Lung microvascular endothelial cell (primary cell): Measurements from ENCODE around the gene DNAJA2. TPM values are rescaled to one million over a fixed set of nuclear protein-coding genes. Genes with fewer than 3 reads are reported as not detected.
"Not testable (repeated sequence)": the region's sequence is repeated elsewhere in the genome, so short reads cannot be mapped to it uniquely, and the experiment has no call there.

Experiments
- DNase-seq, 2 donors: peaks; one replicate each; pipeline versions ENCODE4 v3.0.0 to v3.0.0-alpha.2; 2010; ENCODE audit warnings: low read depth in 2 of 2
- total RNA-seq: library from RNA; depleted of rRNA; stranded (reverse); fragments of >200 nt; gene quantifications from 2 replicates; pipeline ENCODE4 v1.2.1, GENCODE V29; 2014

Gene DNAJA2
- 49.7 and 58.9 TPM in 2 replicates for total RNA-seq

DNA sequence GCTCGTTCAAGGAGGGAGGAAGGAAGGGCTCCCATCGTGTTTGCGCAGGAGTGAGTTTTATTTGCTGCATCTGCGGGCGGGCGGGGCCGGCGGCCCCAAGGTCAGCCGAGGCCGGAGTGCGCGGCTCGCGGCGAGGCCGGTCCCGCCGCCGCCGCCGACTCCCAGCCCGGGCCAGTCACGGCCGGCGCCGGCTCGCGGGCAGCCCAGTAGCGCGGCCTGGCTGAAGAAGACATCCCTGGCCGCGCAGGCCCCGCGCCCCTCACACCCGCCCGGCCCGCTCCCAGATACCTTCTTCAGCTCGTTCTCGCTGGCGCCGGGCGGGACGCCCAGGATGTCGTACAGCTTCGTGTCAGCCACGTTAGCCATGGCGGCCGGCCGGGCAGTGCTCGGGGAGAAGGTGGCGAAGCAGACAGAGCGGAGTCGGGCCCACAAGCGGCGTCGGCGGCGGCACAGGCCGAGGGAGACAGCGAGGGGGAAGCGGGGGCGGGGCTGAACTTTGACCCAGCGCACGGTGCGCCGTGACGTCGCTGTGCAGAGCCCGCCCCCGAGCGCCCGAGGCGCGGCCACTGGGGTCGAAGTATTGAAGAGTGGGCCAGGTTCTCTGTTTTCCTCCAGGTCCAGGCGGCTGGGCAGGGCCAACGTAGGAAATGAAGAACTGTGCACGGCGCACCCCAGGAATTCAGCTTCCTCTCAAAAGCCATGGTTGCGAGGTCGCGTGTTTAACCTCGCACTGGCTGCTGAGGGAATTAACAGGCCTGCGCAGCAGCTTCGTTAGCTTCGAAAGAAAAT, at the start of gene DNAJA2:
DNAJA2 (minus strand) TSS at position 468 of the 789 bp plus-strand sequence; CDS start at position 366, 102 bp downstream.
- DNase-seq: peak; percentile 90 to 94

DNA sequence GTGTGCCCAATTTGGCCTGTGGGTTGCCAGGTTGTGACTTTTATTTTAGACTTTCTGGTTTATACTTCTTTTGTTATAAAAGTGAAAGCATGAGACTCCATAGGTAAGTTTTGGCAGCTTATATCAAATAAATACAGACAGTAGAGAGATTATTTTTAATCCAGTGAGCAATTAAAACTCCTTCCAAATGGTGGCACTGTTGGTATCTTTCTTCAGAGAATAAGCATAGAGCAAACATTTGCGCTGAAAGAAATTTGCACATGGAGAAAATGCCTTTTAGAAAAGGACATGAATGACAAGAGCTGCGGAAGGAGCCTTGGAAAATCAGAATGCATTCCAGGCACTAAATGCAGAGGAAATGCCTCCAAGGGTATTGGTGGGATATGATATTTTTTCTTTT, 46.1 kb upstream of the DNAJA2 start:
- peak; percentile 11 to 44 for DNase-seq

DNA sequence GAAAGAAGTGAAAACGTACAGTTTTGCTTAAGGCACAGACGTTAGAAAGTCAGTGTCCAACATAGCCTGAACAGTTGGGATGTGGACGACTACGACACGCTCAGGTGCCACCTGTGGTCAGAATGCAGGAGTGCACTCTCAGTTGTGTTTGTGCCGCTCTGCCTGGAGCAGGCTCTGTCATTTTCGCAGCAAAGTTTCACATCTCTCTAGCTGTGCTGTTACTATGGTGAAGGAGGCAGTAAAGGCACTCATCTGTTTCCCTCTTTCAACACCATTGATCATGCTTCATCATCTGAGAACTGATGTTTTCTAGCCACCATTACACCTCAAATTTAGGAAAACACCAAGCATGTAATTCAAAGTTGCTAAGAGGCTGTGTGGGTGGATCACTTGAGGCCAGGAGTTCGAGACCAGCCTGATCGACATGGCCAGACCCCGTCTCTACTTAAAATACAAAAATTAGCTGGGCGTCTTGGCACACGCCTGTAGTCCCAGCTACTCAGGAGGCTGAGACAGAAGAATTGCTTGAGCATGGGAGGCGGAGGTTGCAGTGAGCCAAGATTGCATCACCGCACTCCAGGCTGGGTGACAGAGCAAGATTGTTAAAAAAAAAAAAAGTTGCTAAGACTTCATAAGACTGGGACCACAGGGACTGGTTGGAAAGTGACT, 44.9 kb upstream of the DNAJA2 start:
- DNase-seq: peak; percentile 16 to 69

DNA sequence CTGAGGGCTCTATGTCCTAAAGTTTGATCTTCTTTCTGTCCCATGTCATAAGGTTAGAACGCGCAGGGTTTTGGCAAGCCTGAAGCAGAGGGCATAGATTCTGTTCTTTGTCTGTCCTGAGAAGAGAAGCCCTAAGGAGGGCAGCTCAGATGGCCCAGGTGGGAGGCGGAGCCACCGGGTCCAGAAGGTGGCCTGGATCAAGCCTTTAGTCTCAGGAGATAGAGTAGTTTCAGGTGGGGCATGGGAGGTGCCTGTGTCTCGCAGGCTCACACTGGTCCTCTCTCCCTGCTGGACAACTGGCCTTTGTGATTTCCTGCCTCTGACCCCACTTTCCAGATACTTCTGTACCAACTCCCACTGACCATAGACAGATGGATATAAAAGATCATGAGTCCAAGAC, 44.2 kb upstream of the DNAJA2 start:
- no peak for DNase-seq

DNA sequence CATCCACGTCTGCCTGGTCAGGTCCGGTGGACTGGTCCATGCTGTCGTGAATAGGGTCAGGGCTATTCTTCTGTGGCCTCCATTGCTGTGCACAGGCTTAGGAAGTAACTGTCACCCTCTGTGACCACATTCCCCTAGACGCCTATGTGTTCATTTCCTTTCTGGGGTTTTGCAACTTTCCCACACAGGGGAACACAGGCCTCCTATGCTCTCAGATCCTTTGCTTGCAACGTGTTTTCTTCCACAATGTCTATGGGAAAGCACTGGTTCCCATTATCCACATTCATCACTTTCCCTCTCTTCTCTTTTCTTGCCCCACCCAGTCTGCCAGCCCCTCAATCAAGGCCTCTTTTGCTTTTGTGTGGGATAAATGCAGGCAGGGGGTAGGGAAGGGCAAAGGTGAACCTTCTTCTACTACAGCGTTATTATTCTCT, 43.2 kb upstream of the DNAJA2 start:
- peak in 1 of 2 donors; percentile 41 for DNase-seq

DNA sequence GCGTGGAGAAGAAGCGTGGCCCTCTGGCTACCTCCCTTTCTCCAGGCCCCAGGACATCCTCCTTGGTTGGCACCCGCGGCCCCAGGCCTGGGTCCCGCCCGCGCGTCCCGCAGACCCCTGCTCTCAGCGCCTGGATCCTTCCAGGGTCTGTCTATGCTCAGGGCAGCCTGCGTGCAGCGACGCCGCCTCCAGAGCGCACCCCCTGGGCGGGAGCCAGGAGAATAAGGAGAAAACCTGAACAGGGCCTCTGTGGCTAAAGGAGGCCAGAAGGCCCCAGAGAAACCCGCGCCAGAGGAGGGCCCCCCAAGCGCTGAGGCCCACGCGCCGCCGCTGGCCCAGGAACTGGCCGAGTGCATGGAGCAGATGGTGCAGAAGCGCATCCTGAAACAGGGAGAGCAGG, 40.4 kb upstream of the DNAJA2 start:
- DNase-seq: no peak

DNA sequence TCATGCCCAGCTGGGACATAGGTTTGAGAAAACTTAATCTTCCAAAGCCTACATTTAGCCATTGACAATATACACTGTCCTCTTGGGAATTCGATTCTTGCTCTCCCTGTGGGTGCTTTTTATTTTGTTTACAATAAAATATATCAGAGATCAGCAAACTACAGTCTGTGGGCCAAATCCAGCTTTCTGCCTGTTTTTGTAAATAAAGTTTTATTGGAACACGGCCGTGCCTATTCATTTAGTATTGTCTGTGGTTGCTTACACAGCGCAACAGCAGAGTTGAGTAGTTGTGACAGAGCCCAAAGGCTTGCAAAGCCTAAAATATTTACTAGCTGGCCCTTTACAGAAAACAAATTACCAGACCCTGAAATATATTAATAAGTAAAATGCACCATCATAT, 39.7 kb upstream of the DNAJA2 start:
- no peak for DNase-seq

DNA sequence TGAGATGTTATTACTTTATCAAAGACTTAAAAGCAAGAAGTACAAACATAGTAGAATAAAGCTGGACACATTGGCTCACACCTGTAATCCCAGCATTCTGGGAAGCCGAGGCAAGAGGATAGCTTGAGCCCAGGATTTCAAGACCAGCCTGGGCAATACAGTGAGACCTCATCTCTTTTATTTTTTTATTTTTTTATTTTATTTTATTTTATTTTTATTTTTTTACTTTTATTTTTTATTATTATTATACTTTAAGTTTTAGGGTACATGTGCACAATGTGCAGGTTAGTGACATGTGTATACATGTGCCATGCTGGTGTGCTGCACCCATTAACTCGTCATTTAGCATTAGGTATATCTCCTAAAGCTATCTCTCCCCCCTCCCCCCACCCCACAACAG, 37.3 kb upstream of the DNAJA2 start:
- DNase-seq: not testable (repeated sequence)

DNA sequence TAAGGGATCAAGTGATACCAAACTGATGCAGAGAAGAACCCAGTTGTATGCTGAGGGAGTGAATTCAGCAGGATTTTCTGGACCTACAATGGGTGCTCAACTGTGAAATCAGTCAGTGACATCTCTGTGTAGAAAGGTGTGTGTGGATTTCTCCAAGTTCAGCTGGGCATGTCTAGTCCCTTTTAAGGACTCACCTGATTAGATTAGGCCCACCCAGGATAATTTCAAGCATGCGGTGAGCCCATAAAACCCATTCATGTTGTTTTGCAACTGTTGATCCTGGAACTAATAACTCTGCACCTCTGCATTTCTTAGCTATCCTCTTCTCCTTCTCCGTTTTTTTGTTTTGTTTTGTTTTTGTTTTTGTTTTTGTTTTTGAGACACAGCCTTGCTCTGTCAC, 35.1 kb upstream of the DNAJA2 start:
- no peak for DNase-seq

DNA sequence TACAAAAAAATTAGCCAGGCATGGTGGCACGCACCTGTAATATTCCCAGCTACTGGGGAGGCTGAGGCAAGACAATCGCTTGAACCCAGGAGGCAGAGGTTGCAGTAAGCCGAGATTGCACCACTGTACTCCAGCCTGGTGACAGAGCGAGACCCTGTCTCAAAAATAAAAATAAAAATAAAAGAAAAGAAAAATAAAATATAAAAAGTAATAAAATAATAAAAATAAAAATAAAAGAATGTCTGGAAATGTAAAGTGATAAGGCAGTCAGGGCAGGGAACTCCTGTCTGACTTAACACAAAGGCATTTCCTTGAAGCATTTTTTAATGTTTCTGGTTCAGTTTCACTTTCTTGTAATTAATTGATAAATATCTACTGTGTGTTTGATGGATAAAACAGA, 34.7 kb upstream of the DNAJA2 start:
- DNase-seq: peak in 1 of 2 donors; percentile 34

DNA sequence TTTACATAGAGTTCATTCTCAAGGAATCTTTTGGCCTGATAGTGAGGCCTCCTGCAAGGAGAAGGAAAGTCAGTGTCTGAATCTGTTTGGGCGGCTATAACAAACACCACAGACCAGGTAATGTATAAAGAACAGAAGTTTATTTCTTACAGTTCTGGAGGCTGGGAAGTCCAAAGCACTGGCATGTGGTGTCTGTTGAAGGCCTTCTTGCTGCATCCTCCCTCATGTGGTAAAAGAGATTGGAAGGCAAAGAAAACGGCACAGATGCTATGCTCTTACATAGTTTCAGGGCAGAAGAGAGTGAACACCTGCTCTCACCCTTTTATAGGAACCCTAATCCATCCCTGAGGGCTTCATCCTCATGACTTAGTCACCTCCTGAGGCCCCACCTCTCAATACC, 31.2 kb upstream of the DNAJA2 start:
- no peak for DNase-seq

DNA sequence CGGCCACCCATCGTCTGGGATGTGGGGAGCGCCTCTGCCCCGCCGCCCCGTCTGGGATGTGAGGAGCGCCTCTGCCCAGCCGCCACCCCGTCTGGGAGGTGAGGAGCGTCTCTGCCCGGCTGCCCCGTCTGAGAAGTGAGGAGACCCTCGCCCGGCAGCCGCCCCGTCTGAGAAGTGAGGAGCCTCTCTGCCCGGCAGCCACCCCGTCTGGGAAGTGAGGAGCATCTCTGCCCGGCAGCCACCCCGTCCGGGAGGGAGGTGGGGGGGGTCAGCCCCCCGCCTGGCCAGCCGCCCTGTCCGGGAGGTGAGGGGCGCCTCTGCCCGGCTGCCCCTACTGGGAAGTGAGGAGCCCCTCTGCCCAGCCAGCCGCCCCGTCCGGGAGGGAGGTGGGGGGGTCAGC, 26.6 kb upstream of the DNAJA2 start:
- not testable (repeated sequence) for DNase-seq

DNA sequence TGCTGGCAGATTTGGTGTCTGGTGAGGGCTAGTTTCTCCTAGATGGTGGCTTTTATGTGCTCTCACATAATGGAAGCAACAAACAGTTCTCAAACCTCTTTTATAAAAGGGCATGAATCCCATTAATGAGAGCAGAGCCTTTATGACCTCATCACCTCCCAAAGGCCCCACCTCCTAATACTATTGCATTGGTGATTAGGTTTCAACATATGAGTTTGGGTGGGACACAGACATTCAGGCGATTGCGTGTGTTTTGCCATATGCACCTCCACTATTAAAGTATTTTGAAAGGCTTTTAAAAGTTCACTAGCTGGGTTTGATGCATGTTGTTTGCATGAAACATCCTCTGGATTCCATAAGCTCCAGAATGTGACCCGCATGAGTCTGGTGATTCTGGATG, 24.4 kb upstream of the DNAJA2 start:
- DNase-seq: no peak

DNA sequence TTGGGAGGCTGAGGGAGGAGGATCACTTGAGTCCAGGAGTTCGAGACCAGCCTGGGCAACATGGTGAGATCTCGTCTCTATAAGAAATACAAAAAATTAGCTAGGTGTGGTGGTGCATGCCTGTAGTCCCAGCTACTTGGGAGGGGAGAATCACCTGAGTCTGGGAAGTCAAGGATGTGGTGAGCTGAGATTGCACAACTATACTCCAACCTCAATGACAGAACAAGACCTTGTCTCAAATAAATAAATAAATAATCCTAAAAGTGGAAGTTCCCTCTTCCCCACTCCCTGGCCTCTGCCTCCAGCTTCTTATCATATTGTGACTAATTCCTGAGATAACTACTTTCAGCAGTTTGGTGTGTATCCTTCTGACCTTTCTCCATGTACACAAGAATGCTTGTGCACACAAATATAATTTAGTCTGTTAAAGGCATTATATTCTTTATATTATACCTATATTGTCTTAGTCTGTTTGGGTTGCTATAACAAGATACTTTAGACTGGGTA, 23.5 kb upstream of the DNAJA2 start:
- no peak for DNase-seq

DNA sequence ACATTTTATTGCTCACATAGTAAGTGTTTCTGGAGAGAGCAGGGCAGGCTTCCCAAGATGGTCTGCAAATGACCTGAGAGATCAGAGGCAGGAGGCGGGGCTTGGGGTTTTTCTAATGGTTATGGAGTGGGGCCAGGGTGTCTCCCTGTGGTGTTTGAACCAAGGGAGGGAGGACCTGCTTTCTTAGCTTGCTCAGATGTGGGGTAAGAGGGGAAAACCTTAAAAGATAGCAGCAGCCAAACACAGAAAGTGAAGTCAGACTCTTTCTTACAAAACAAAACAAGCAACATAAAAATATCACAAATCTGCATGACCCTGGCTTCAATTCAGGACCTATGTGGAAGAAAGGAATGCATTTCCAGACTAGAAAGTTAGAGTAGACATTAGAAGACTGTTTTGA, 22.9 kb upstream of the DNAJA2 start:
- DNase-seq: no peak

DNA sequence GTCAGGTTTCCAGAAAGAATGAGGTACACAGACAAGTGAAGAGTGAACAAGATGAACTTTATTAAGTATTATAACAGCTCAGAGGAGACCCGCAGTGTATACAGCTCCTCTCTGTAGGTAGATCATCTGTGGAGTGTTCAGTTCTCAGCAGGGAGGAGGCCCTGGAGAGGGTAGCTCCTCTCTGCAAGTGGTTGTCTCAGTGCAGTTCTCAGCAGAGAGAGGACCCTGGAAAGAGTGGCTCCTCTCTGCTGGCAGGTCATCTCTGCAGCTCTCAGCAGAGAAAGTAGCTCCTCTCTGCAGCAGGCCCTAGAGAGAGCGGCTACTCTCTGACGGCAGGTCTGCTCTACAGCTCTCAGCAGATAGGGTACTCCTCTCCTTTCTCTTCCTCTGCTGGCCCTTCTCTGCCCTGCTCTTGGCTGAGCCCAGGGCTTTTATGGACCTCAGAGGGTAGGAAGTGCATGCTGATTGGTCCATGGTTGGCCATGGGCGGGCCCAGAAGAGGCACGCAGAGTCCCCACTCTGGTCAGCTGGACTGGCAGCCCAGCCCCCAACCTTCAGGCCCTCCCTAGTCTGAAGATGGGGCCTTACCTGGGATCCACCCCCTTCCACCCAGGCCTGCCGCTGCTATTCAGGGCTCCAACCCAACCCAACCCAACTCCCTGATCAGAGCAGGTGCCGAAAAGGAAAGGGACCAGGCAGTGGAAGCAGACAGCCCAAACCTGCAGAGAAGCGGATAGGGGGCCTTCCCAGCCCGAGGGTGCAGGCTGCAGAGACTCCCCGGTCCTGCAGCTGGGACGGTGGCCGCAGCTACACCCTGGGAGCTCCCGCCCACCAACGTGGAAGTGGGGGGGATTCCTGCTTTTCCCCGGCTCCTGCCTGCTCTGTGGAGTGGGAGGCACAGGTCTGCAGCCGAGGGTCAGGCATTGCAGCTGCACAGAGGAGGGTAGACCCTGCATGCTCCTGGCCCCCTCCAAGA, 18.5 kb upstream of the DNAJA2 start:
- DNase-seq: no peak

DNA sequence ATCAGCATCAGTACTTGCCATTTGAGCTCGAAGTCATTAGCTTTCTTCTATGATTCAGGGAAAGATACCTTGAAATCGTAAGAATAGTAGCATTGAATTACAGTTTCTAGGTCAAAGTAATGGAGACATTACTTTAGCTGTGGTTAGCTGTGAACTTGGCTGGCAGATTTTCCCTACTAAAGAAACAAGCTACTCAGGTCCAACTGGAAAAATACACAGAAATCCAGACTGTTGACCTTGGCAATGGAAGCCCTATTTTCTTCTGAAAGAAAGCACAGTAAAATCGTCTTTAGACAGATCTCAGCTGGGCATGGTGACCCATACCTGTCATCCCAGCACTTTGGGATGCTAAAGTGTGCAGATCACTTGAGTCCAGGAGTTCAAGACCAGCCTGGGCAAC, 13.4 kb upstream of the DNAJA2 start:
- peak in 1 of 2 donors; percentile 5 for DNase-seq

DNA sequence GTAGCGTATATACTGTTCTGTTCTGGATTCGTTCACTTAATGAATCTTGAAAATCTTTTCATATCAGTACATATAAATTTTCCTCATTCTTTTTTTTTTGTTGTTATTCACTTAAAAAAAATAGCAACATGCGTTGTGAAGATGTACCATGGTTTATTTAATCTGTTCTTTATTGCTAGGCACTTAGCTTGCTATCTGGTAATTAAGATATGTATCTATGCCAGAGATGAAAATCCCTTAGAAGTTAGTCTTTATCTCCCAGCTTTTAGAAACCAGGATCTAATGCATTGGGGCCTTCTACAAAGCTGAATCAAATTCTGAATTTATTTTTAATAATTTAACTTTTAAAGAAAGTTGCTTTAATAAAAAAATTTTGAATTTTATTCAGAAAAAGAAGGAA, 13.0 kb upstream of the DNAJA2 start:
- DNase-seq: no peak

DNA sequence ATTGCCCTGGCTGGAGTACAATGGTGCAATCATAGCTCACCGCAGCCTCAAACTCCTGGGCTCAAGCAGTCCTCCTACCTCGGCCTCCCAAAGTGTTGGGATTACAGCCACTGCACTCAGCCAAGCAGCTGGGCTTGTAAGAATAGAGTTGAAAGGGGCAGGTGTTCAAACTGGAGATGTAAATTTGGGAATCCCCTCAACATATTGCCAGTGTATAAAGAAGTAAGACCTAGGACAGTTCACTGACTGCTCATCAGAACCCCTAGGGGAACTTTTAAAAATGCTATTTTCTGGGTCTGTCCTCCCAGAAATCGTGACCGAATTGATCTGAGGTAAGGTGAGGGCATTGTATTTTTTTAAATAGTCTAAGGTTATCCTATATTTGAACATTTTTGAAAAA, 8.9 kb upstream of the DNAJA2 start:
- no peak for DNase-seq

DNA sequence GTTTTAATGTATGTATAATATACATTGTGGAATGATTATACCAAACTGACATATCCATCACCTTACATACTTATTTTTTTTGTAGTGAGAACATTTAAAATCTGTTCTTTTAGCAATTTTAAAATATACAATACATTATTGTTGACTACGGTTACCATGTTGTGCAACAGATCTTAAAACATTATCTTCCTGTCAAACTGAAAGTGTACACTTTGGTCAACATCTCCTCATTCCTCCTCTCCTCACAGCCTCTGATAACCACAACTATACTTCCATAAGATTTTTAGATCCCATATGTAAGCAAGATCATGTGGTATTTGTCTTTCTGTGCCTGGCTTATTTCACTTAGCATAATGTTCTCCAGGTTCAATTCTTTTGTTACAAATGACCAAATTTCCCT, 7.5 kb upstream of the DNAJA2 start:
- DNase-seq: no peak

DNA sequence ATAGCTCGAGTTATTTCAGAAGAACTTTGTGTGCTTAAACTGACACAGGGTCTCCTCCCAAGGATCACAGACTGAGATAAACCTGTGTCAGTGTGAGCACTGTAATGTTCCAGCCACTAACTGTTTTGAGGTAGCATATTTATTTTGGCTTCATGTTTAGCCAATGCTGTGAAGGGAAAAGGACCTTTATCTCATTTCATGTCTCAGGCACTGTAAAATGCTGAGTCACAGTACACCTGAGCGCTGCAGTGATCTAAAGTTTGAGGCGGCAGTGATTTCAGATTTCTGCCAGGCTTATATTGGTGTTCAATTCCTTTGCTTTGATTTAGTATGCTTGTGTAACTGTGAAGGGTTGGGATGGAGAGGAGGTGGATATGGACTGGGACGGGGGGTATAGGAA, 3.1 kb upstream of the DNAJA2 start:
- no peak for DNase-seq
